Nephron progenitor cell (in vitro differentiated cells): ENCODE results near the gene KHDRBS1.

Experiments
- DNase-seq: peaks from one replicate; pipeline ENCODE4 v3.0.0; 2021
- H3K27ac Mint-ChIP-seq: 2 replicates; pipeline ENCODE4 v1.8.0; 2021; ENCODE audit warnings: mild to moderate bottlenecking, moderate library complexity, mixed read lengths
- H3K27me3 Mint-ChIP-seq: 2 replicates; pipeline ENCODE4 v1.8.0; 2021; ENCODE audit warnings: mild to moderate bottlenecking, low read depth, mixed read lengths; ENCODE audit not compliant: poor library complexity
- H3K36me3 Mint-ChIP-seq: 2 replicates; pipeline ENCODE4 v1.8.0; 2021; ENCODE audit warnings: low read depth, mixed read lengths
- H3K4me1 Mint-ChIP-seq: 2 replicates; pipeline ENCODE4 v1.8.0; 2021; ENCODE audit warnings: mixed read lengths
- H3K4me3 Mint-ChIP-seq: 2 replicates; pipeline ENCODE4 v1.8.0; 2021; ENCODE audit warnings: mild to moderate bottlenecking, moderate library complexity, mixed read lengths
- H3K9me3 Mint-ChIP-seq: 2 replicates; pipeline ENCODE4 v1.8.0; 2021; ENCODE audit warnings: mild to moderate bottlenecking, moderate library complexity, mixed read lengths
- CTCF ChIP-seq: fragments of 200-600 bp; sonication (generic); IDR thresholded peaks from 2 replicates; pipeline ENCODE4 v1.5.0; 2021; ENCODE audit warnings: antibody characterized with exemption

The KHDRBS1 gene

GRCh38 chr1:32047701-32048100, 34.0 kb downstream of the KHDRBS1 start:
- Mint-ChIP-seq H3K36me3 (peaks cover 63% of the 10 kb centered on the region), H3K27ac (no peak overlapping the region), H3K4me1 (no peaks in the 10 kb centered on the region), H3K4me3 (no peak overlapping the region), H3K9me3 (no peaks in the 10 kb centered on the region), H3K27me3 (no peaks in the 10 kb centered on the region)
- TF ChIP-seq CTCF, result no peak
- no peak for DNase-seq

GRCh38 chr1:32048440-32048839, 34.8 kb downstream of the KHDRBS1 start:
- peaks cover 70% of the 10 kb centered on the region for H3K36me3 Mint-ChIP-seq
- DNase-seq, result no peak
- no peaks in the 10 kb centered on the region for H3K4me1 Mint-ChIP-seq
- no peaks in the 10 kb centered on the region for H3K9me3 Mint-ChIP-seq
- H3K27ac Mint-ChIP-seq, result no peak overlapping the region
- no peak overlapping the region for H3K4me3 Mint-ChIP-seq
- H3K27me3 Mint-ChIP-seq, result no peaks in the 10 kb centered on the region
- no peak for TF ChIP-seq CTCF

- DNase-seq, result no peak
- Mint-ChIP-seq H3K4me3 (no peak overlapping the region), H3K36me3 (peaks cover 81% of the 10 kb centered on the region), H3K27me3 (no peaks in the 10 kb centered on the region), H3K27ac (peak overlapping the region; percentile 16), H3K9me3 (no peaks in the 10 kb centered on the region), H3K4me1 (no peaks in the 10 kb centered on the region)
- no peak for TF ChIP-seq CTCF
Observed at GRCh38 chr1:32051706-32052105, 38.0 kb downstream of the KHDRBS1 start.

- no peak for DNase-seq
- TF ChIP-seq CTCF, result no peak
- Mint-ChIP-seq H3K27me3 (no peaks in the 10 kb centered on the region), H3K4me1 (no peaks in the 10 kb centered on the region), H3K9me3 (no peaks in the 10 kb centered on the region), H3K36me3 (peaks cover 82% of the 10 kb centered on the region), H3K4me3 (no peak overlapping the region), H3K27ac (peak overlapping the region; percentile 61)
Observed at GRCh38 chr1:32052887-32053286, 39.2 kb downstream of the KHDRBS1 start.

- DNase-seq, result no peak
- no peak for TF ChIP-seq CTCF
- no peaks in the 10 kb centered on the region for H3K27me3 Mint-ChIP-seq
- no peaks in the 10 kb centered on the region for H3K9me3 Mint-ChIP-seq
- peaks cover 82% of the 10 kb centered on the region for H3K36me3 Mint-ChIP-seq
- H3K4me1 Mint-ChIP-seq, result peaks cover 19% of the 10 kb centered on the region
- no peak overlapping the region for H3K4me3 Mint-ChIP-seq
- H3K27ac Mint-ChIP-seq, result no peak overlapping the region
Observed at GRCh38 chr1:32055416-32055815, 41.7 kb downstream of the KHDRBS1 start.

- Mint-ChIP-seq H3K27me3 (no peaks in the 10 kb centered on the region), H3K4me1 (peaks cover 31% of the 10 kb centered on the region), H3K4me3 (no peak overlapping the region), H3K27ac (peak overlapping the region; percentile 84), H3K36me3 (peaks cover 84% of the 10 kb centered on the region), H3K9me3 (no peaks in the 10 kb centered on the region)
- DNase-seq, result no peak
- TF ChIP-seq CTCF, result no peak
Observed at GRCh38 chr1:32056598-32056997, 42.9 kb downstream of the KHDRBS1 start.
